Measurements from ENCODE around the gene UGT3A2. TPM values are rescaled to one million over a fixed set of nuclear protein-coding genes. Genes with fewer than 3 reads are reported as not detected.

UGT3A2 gene
- 0.58 TPM for total RNA-seq
- polyA plus RNA-seq = 0.14 TPM

DNA sequence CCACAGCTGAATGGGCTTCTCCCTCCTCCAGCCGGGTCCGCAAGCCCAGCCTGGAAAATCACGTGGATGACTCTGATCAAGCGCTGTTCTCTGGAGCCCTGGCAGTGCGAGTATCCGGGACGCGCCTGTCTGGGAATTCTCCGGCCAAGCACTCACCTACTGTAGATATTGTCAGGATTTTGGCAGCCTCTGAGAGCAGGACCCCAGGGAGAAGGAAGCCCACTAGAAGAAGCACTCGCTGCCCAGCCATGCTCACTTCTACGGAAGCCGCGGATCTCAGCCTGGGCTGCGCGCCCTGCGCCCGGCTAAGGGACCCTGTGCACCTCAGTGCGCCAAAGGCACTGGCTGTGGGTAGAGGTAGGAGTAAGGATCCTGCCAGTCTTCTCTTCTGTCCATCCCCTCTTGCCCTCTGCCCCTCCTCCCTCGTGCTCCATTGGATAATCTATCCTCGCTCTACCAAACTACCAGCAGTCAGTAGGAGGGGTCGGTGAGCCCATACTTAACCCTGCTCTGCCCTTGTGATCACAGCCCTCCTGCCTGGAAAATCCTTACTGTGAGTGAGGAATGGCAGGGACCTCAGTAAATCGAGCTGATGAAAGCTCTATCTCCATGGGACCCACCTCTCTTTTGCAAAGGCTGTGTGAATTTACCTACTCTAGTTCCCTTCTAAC lies at the start of gene UGT3A2:
TSS of gene UGT3A2 (minus strand) at position 343 of the 671 bp plus-strand sequence. CDS start at position 250, 93 bp downstream.
- H3K36me3 ChIP-seq (ENCODE audit: insufficient read depth) = no peaks in the 10 kb centered on the region
- under 1% methylated on average over 22 of the region's 22 CpGs for WGBS
- H3K27ac ChIP-seq (ENCODE audit: low read depth) = no peak within 1 kb of the TSS
- no peaks in the 10 kb centered on the region for H3K4me1 ChIP-seq (ENCODE audit: insufficient read depth)
- H3K4me3 ChIP-seq (ENCODE audit: low read depth, low read length) = no peak within 1 kb of the TSS
- no peak for DNase-seq (ENCODE audit: extremely low spot score)

GRCh38 chr5:36111238-36111637 lies 44.6 kb upstream of the UGT3A2 start:
- no peak for DNase-seq (ENCODE audit: extremely low spot score)
- Histone ChIP-seq H3K27ac (ENCODE audit: low read depth) (no peak overlapping the region), H3K36me3 (ENCODE audit: insufficient read depth) (peaks cover 6% of the 10 kb centered on the region), H3K4me3 (ENCODE audit: low read depth, low read length) (no peak overlapping the region), H3K4me1 (ENCODE audit: insufficient read depth) (no peaks in the 10 kb centered on the region)
- WGBS = 66% methylated on average over 1 of the region's 1 CpG

DNA sequence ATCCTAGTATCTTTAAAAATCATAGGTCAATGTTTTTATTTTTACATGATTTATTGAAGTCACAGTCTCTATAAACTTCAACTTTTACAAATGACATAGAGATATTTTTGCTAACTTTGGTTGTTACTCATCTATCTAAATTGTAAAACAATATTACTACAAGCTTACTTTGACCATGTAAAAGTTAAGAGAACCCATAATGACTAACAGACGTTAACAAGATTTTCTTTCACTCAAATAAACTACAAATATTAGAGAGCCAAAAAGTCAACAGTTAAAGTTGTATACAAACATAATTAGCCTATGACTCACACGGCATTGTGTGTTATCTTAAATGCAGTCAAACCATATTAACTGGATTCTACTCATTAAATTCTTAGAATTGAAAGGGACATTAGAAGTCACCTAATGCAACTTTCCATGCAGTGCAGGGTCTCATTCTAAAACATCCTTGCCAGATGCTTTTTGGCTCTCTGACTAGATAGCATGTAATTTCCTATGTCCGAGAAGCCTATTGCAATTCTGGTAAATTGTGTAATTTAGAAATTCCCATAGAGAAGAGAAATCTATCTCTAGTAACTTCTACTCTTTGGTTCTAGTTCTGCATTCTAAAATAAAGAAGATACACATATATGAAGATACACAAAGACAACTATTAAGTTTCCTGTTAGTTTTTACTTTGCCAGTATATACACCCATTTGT lies 42.2 kb upstream of the UGT3A2 start:
- H3K4me3 ChIP-seq (ENCODE audit: low read depth, low read length) = no peak overlapping the region
- H3K27ac ChIP-seq (ENCODE audit: low read depth) = no peak overlapping the region
- WGBS = 59% methylated on average over 3 of the region's 3 CpGs
- H3K36me3 ChIP-seq (ENCODE audit: insufficient read depth) = peaks cover 7% of the 10 kb centered on the region
- no peak for DNase-seq (ENCODE audit: extremely low spot score)
- H3K4me1 ChIP-seq (ENCODE audit: insufficient read depth) = no peaks in the 10 kb centered on the region

- 54% methylated on average over 2 of the region's 2 CpGs for WGBS
- Histone ChIP-seq H3K36me3 (ENCODE audit: insufficient read depth) (peaks cover 7% of the 10 kb centered on the region), H3K27ac (ENCODE audit: low read depth) (no peak overlapping the region), H3K4me3 (ENCODE audit: low read depth, low read length) (no peak overlapping the region), H3K4me1 (ENCODE audit: insufficient read depth) (no peaks in the 10 kb centered on the region)
- DNase-seq (ENCODE audit: extremely low spot score) = no peak
Measured at GRCh38 chr5:36105819-36106218, 39.1 kb upstream of the UGT3A2 start.

DNA sequence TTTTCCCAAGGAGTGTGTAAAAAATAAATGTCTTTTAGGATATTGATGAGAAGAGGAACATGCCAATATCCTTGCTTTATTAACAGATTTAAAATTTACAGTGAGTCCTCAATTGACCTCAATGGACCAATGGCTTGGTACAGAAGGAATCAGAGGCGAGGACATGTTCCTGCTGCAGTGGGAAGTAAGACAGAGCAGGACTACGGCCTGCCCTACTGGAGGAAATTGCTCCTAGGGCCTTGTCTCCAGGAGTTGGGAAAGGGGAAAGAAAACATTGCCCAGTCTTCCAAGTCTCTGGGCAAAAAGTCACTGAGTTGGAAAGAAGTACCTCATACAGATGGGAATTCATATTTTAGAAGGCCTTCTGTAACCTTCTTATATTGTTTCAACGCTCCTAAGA lies 33.1 kb upstream of the UGT3A2 start:
- Histone ChIP-seq H3K4me3 (ENCODE audit: low read depth, low read length) (no peak overlapping the region), H3K4me1 (ENCODE audit: insufficient read depth) (no peaks in the 10 kb centered on the region), H3K27ac (ENCODE audit: low read depth) (no peak overlapping the region), H3K36me3 (ENCODE audit: insufficient read depth) (no peaks in the 10 kb centered on the region)
- DNase-seq (ENCODE audit: extremely low spot score) = no peak
- 86% methylated on average over 3 of the region's 3 CpGs for WGBS

- Histone ChIP-seq H3K27ac (ENCODE audit: low read depth) (no peak overlapping the region), H3K4me1 (ENCODE audit: insufficient read depth) (no peaks in the 10 kb centered on the region), H3K36me3 (ENCODE audit: insufficient read depth) (no peaks in the 10 kb centered on the region), H3K4me3 (ENCODE audit: low read depth, low read length) (no peak overlapping the region)
- no peak for DNase-seq (ENCODE audit: extremely low spot score)
Measured at GRCh38 chr5:36096486-36096885, 29.8 kb upstream of the UGT3A2 start.

- H3K4me3 ChIP-seq (ENCODE audit: low read depth, low read length) = no peak overlapping the region
- no peak for DNase-seq (ENCODE audit: extremely low spot score)
- H3K36me3 ChIP-seq (ENCODE audit: insufficient read depth) = no peaks in the 10 kb centered on the region
- no peaks in the 10 kb centered on the region for H3K4me1 ChIP-seq (ENCODE audit: insufficient read depth)
- WGBS = 67% methylated on average over 2 of the region's 2 CpGs
- H3K27ac ChIP-seq (ENCODE audit: low read depth) = no peak overlapping the region
Measured at GRCh38 chr5:36089989-36090388, 23.3 kb upstream of the UGT3A2 start.

DNA sequence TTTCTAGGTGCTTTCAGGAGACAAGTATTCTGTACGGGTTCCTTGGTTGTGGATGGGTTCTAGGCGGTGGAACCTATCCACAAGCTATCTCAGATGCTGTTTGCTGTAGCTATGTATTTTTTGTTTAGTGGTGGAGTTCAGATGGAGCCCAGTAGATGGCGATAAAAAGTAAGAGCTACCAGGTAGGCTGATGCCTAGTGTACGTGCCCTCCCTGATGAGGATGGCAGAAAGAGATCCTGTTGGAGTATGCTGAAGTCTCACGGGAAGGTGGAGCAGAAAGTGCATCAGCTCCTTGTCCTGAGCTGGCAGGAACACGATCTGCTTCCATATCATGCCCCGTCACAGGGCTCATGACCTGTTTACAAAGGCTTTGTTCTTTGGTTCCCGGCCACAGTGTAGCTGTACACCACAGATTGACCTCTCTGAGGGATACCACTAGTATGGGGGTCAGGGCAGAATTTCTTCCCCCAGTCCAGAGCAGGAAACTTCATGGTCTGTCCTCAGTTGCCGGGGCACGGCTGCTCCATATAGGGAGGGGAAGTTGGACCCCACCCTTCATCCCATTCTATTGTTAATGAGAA lies 12.6 kb upstream of the UGT3A2 start:
- Histone ChIP-seq H3K27ac (ENCODE audit: low read depth) (no peak overlapping the region), H3K4me1 (ENCODE audit: insufficient read depth) (no peaks in the 10 kb centered on the region), H3K36me3 (ENCODE audit: insufficient read depth) (no peaks in the 10 kb centered on the region), H3K4me3 (ENCODE audit: low read depth, low read length) (no peak overlapping the region)
- no peak for DNase-seq (ENCODE audit: extremely low spot score)
- 20% methylated on average over 10 of the region's 10 CpGs for WGBS

- no peak for DNase-seq (ENCODE audit: extremely low spot score)
Measured at GRCh38 chr5:36078430-36078829, 11.7 kb upstream of the UGT3A2 start.

GRCh38 chr5:36073595-36074216 lies 7.0 kb upstream of the UGT3A2 start:
- Histone ChIP-seq H3K36me3 (ENCODE audit: insufficient read depth) (no peaks in the 10 kb centered on the region), H3K4me1 (ENCODE audit: insufficient read depth) (no peaks in the 10 kb centered on the region), H3K4me3 (ENCODE audit: low read depth, low read length) (no peak overlapping the region), H3K27ac (ENCODE audit: low read depth) (no peak overlapping the region)
- no peak for DNase-seq (ENCODE audit: extremely low spot score)
- WGBS = 61% methylated on average over 3 of the region's 3 CpGs

More at GRCh38 chr5:36078430-36078829, 11.7 kb upstream of the UGT3A2 start:
- WGBS = 54% methylated on average over 10 of the region's 10 CpGs
- Histone ChIP-seq H3K36me3 (ENCODE audit: insufficient read depth) (no peaks in the 10 kb centered on the region), H3K4me1 (ENCODE audit: insufficient read depth) (no peaks in the 10 kb centered on the region), H3K4me3 (ENCODE audit: low read depth, low read length) (no peak overlapping the region), H3K27ac (ENCODE audit: low read depth) (no peak overlapping the region)

GRCh38 chr5:36070687-36071571 lies 4.2 kb upstream of the UGT3A2 start:
- Histone ChIP-seq H3K36me3 (ENCODE audit: insufficient read depth) (no peaks in the 10 kb centered on the region), H3K4me1 (ENCODE audit: insufficient read depth) (no peaks in the 10 kb centered on the region), H3K4me3 (ENCODE audit: low read depth, low read length) (no peak overlapping the region), H3K27ac (ENCODE audit: low read depth) (no peak overlapping the region)
- WGBS = 58% methylated on average over 9 of the region's 9 CpGs
- DNase-seq (ENCODE audit: extremely low spot score) = no peak

DNA sequence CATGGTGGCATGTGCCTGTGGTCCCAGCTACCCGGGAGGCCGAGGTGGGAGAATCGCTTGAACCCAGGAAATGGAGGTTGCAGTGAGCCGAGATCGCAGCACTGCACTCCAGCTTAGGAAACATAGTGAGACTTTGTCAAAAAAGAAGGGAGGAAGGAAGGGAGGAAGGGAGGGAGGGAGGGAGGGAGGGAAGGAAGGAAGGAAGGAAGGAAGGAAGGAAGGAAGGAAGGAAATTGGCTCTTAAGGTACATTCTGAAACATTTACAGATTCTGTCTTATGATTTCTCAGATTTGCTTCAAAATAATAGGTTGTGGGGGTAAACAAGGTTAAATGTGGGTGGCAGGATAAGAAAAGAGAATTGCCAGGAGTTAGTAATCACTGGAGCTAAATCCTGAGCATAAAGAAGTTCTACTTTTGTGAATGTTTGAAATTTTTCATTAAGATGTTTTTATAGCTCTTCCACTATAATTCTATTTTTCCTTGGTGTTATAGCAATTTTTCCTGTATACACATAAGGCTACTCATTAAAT lies 2.1 kb upstream of the UGT3A2 start:
- H3K27ac ChIP-seq (ENCODE audit: low read depth) = no peak overlapping the region
- no peak overlapping the region for H3K4me3 ChIP-seq (ENCODE audit: low read depth, low read length)
- no peaks in the 10 kb centered on the region for H3K4me1 ChIP-seq (ENCODE audit: insufficient read depth)
- no peaks in the 10 kb centered on the region for H3K36me3 ChIP-seq (ENCODE audit: insufficient read depth)
- no peak for DNase-seq (ENCODE audit: extremely low spot score)
- WGBS = 95% methylated on average over 5 of the region's 5 CpGs

- DNase-seq (ENCODE audit: extremely low spot score) = no peak
- no peaks in the 10 kb centered on the region for H3K36me3 ChIP-seq (ENCODE audit: insufficient read depth)
- H3K4me1 ChIP-seq (ENCODE audit: insufficient read depth) = no peaks in the 10 kb centered on the region
- 29% methylated on average over 13 of the region's 13 CpGs for WGBS
- H3K4me3 ChIP-seq (ENCODE audit: low read depth, low read length) = no peak overlapping the region
- no peak overlapping the region for H3K27ac ChIP-seq (ENCODE audit: low read depth)
Measured at GRCh38 chr5:36066001-36066539, 612 bp downstream of the UGT3A2 start.
